A549 (cell line): Measurements from ENCODE around the gene CDH4. TPM values are rescaled to one million over a fixed set of nuclear protein-coding genes. Genes with fewer than 3 reads are reported as not detected.
A peak's percentile ranks its signal among the peaks of the same experiment; 100 is the strongest.
"Not testable (repeated sequence)": the region's sequence is repeated elsewhere in the genome, so short reads cannot be mapped to it uniquely, and the experiment has no call there.

Experiments
- ATAC-seq, 2 experiments: fragments of 200-7000 bp in 1 of 2; fragments of >200 bp in 1 of 2; cut with Nextera tagmentation in 1 of 2; cut with Tn5 transposase in 1 of 2; 3 replicates each; pipeline versions ENCODE4 v1.8.0 to v1.9.1; 2018 to 2020; ENCODE audit warnings: mild to moderate bottlenecking in 1 of 2, moderate library complexity in 1 of 2
- CTCF ChIA-PET: fragments of 300-600 bp; sonication (Branson Sonifier 250); formaldehyde crosslinking; extraction: SDS; loops from one replicate; lab custom pipeline; 2021; ENCODE audit warnings: antibody characterized with exemption, inconsistent platforms; lab: Yijun Ruan, JAX
- POLR2A ChIA-PET: fragments of 350-600 bp; formaldehyde crosslinking; extraction: SDS; loops from one replicate; lab custom pipeline; 2021; ENCODE audit warnings: antibody characterized with exemption, inconsistent platforms; lab: Yijun Ruan, JAX
- DNase-seq, 2 experiments: peaks; one replicate each; pipeline versions ENCODE4 v3.0.0 to v3.0.0-alpha.2; 2011 to 2016; ENCODE audit warnings: low read depth in 1 of 2, low spot score in 1 of 2
- FAIRE-seq: peaks from 2 replicates; lab custom pipeline; 2011; peaks lifted over from hg19 to GRCh38; lab: Jason Lieb, UNC
- H3K27ac ChIP-seq, 2 experiments: fragments of >200 bp; sonication (Bioruptor Twin); formaldehyde crosslinking; 3 replicates each; pipeline ENCODE4 v1.5.1; 2016 to 2017
- H3K4me1 ChIP-seq: fragments of >200 bp; sonication (Bioruptor Twin); formaldehyde crosslinking; 3 replicates; pipeline ENCODE4 v1.6.1; 2016
- H3K4me2 ChIP-seq: fragments of >200 bp; sonication (Bioruptor Twin); formaldehyde crosslinking; 3 replicates; pipeline ENCODE4 v1.6.1; 2016
- H3K4me3 ChIP-seq: fragments of >200 bp; sonication (Bioruptor Twin); formaldehyde crosslinking; 3 replicates; pipeline ENCODE4 v1.5.1; 2016
- H3K9me3 ChIP-seq: fragments of >200 bp; sonication (Bioruptor Twin); formaldehyde crosslinking; 3 replicates; pipeline ENCODE4 v1.6.1; 2016
- CBX2 ChIP-seq: fragments of 200-600 bp; sonication (generic); IDR thresholded peaks from 2 replicates; pipeline ENCODE4 v1.6.1; 2016; ENCODE audit warnings: low read depth, mild to moderate bottlenecking, borderline replicate concordance
- CBX8 ChIP-seq: fragments of 200-600 bp; sonication (generic); IDR thresholded peaks from 2 replicates; pipeline ENCODE4 v1.6.1; 2016
- CEBPB ChIP-seq, 2 experiments: fragments of >200 bp in 1 of 2; sonication (Bioruptor Twin) in 1 of 2; formaldehyde crosslinking in 1 of 2; IDR thresholded peaks; 2 replicates each; pipeline ENCODE4 v1.6.1; 2012 to 2016
- CHD2 ChIP-seq: fragments of 150-350 bp; IDR thresholded peaks from 2 replicates; pipeline ENCODE4 v1.6.1; 2014; ENCODE audit warnings: low read length; ENCODE audit not compliant: partially characterized antibody
- EHMT2 ChIP-seq: fragments of 200-600 bp; sonication (generic); IDR thresholded peaks from 2 replicates; pipeline ENCODE4 v1.6.1; 2016; ENCODE audit warnings: antibody characterized with exemption, low read depth, mild to moderate bottlenecking, moderate library complexity
- HOXA7 ChIP-seq: fragments of 250-450 bp; sonication (Bioruptor Pico); IDR thresholded peaks from 2 replicates; pipeline ENCODE4 v1.5.0; 2020; ENCODE audit warnings: mild to moderate bottlenecking, moderate library complexity
- HOXB5 ChIP-seq: fragments of 250-450 bp; sonication (Bioruptor Pico); IDR thresholded peaks from 2 replicates; pipeline ENCODE4 v1.5.0; 2020; ENCODE audit warnings: mild to moderate bottlenecking, moderate library complexity
- KDM1A ChIP-seq: fragments of 200-600 bp; sonication (generic); IDR thresholded peaks from 2 replicates; pipeline ENCODE4 v1.6.1; 2016; ENCODE audit warnings: low read depth, mild to moderate bottlenecking
- KDM5A ChIP-seq: fragments of 200-600 bp; sonication (generic); IDR thresholded peaks from 2 replicates; pipeline ENCODE4 v1.6.1; 2016; ENCODE audit warnings: antibody characterized with exemption, mild to moderate bottlenecking
- NR3C1 ChIP-seq: fragments of >200 bp; sonication (Bioruptor Twin); formaldehyde crosslinking; IDR thresholded peaks from 3 replicates; pipeline ENCODE4 v1.6.1; 2017
- POLR2A ChIP-seq: IDR thresholded peaks from 2 replicates; pipeline ENCODE4 v1.6.1; 2012; ENCODE audit warnings: mild to moderate bottlenecking, low read length
- POLR2AphosphoS2 ChIP-seq: conservative IDR thresholded peaks from 2 replicates; pipeline ENCODE4 v1.6.1; 2012; ENCODE audit warnings: low read length, improper control_type of control experiment, inconsistent platforms
- RCOR1 ChIP-seq: fragments of 150-350 bp; IDR thresholded peaks from 2 replicates; pipeline ENCODE4 v1.6.1; 2014; ENCODE audit warnings: antibody characterized with exemption, low read length, low read depth
- RNF2 ChIP-seq: fragments of 200-600 bp; sonication (generic); IDR thresholded peaks from 2 replicates; pipeline ENCODE4 v1.6.1; 2016; ENCODE audit warnings: low read depth, mild to moderate bottlenecking, antibody characterized with exemption, moderate library complexity, borderline replicate concordance
- SMC3 ChIP-seq: fragments of >200 bp; sonication (Bioruptor Twin); formaldehyde crosslinking; IDR thresholded peaks from 3 replicates; pipeline ENCODE4 v1.6.1; 2018; ENCODE audit warnings: inconsistent platforms
- SREBF2 ChIP-seq: fragments of 450-650 bp; IDR thresholded peaks from 2 replicates; pipeline ENCODE4 v1.6.1; 2014; ENCODE audit warnings: mild to moderate bottlenecking, moderate library complexity
- TFCP2L1 ChIP-seq: fragments of 250-450 bp; sonication (Bioruptor Pico); IDR thresholded peaks from 2 replicates; pipeline ENCODE4 v1.5.0; 2021; ENCODE audit warnings: mild to moderate bottlenecking
- WGBS: methylation state at CpG from one replicate; pipeline ENCODE4 v1.1.6; 2017; ENCODE audit errors: missing lambda C conversion rate; 5-methylcytosine and 5-hydroxymethylcytosine counted together
- polyA plus RNA-seq, 4 experiments: library from polyadenylated mRNA; depleted of rRNA in 3 of 4; stranded (reverse); fragments of >200 nt; fragmentation: RNase III in 1 of 4; extraction: RNeasy Plus Mini Kit Qiagen cat#74134 plus additional on column Dnase treatment in 1 of 4; gene quantifications; 2 replicates in 3 of 4; 3 replicates in 1 of 4; pipeline ENCODE4 v1.2.3, GENCODE V29; 2011 to 2017
- TF ChIP-seq, protein P1 (sequence below): fragments of >200 bp; sonication (Bioruptor Twin); formaldehyde crosslinking; IDR thresholded peaks from 2 replicates; pipeline ENCODE4 v1.6.1; 2016
- TF ChIP-seq, protein P2 (sequence below): fragments of 200-600 bp; sonication (generic); IDR thresholded peaks from 2 replicates; pipeline ENCODE4 v1.6.1; 2016; ENCODE audit warnings: antibody characterized with exemption, mild to moderate bottlenecking, moderate library complexity
- TF ChIP-seq, protein P3 (sequence below): fragments of 250-450 bp; sonication (Bioruptor Pico); IDR thresholded peaks from 2 replicates; pipeline ENCODE4 v1.5.0; 2020; ENCODE audit warnings: low read depth, mild to moderate bottlenecking, moderate library complexity

CDH4 gene
- polyA plus RNA-seq, 2 of the 4 experiments (the other 2 are of a cell fraction): 3.4 to 10.3 TPM

DNA sequence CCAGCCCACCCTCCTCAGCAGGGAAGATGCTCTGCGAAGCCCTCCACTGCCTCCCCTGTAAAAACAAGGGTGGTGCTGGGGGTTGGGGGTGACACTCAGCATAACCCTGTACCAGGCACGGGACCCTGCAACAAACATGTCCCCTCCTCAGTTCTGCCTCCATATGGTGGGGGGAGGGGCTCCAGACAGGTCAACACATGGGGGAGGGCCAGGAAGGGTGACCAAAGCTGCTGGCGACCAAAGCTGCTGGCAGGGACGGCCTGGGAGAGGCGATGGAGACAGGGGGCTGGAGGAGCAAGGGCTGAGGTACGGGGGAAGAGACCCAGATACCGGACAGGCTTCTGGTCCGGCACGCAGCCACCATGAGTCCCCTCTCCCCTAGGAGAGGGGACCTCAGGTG, 690.5 kb downstream of the CDH4 start:
- H3K4me2 ChIP-seq: no peak overlapping the region
- H3K4me3 ChIP-seq: no peak overlapping the region
- H3K9me3 ChIP-seq: peaks cover 5% of the 10 kb centered on the region; the same call in 1 of the 3 replicates
- TF ChIP-seq, protein P1, sequence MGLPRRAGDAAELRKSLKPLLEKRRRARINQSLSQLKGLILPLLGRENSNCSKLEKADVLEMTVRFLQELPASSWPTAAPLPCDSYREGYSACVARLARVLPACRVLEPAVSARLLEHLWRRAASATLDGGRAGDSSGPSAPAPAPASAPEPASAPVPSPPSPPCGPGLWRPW: no peak
- TF ChIP-seq, all 56 proteins: peak for 0
- no peak for FAIRE-seq
- ChIA-PET CTCF (no interaction called here), POLR2A (no interaction called here)
- no peak for ATAC-seq
- WGBS: 74% methylated on average over 7 of the region's 9 CpGs
- no peak overlapping the region for H3K27ac ChIP-seq
- H3K4me1 ChIP-seq: no peaks in the 10 kb centered on the region
- DNase-seq: no peak

DNA sequence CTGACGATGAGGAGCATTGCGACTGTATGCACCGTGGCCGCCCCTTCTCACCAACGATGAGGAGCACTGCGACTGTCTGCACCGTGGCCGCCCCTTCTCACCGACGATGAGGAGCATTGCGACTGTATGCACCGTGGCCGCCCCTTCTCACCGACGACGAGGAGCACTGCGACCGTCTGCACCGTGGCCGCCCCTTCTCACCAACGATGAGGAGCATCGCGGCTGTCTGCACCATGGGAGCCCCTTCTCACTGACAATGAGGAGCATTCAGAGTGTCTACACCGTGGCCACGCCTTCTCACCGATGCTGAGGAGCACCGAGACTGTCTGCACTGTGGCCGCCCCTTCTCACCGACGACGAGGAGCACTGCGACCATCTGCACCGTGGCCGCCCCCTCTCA, 692.9 kb downstream of the CDH4 start:
- ATAC-seq, POLR2A ChIA-PET, H3K4me1 ChIP-seq, H3K4me2 ChIP-seq, FAIRE-seq, H3K9me3 ChIP-seq, H3K4me3 ChIP-seq, DNase-seq, H3K27ac ChIP-seq, CTCF ChIA-PET: not testable (repeated sequence)
- 93% methylated on average over 18 of the region's 34 CpGs for WGBS

DNA sequence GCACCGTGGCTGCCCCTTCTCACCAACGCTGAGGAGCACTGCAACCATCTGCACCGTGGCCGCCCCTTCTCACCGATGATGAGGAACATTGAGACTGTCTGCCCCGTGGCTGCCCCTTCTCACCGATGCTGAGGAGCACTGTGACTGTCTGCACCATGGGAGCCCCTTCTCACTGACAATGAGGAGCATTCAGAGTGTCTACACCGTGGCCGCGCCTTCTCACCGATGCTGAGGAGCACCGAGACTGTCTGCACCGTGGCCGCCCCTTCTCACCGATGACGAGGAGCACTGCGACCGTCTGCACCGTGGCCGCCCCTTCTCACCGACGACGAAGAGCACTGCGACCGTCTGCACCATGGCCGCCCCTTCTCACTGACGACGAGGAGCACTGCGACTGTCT, 693.4 kb downstream of the CDH4 start:
- H3K4me3 ChIP-seq, H3K4me1 ChIP-seq, DNase-seq, FAIRE-seq, POLR2A ChIA-PET, H3K4me2 ChIP-seq, ATAC-seq, H3K9me3 ChIP-seq, CTCF ChIA-PET, H3K27ac ChIP-seq: not testable (repeated sequence)
- 84% methylated on average over 29 of the region's 29 CpGs for WGBS

DNA sequence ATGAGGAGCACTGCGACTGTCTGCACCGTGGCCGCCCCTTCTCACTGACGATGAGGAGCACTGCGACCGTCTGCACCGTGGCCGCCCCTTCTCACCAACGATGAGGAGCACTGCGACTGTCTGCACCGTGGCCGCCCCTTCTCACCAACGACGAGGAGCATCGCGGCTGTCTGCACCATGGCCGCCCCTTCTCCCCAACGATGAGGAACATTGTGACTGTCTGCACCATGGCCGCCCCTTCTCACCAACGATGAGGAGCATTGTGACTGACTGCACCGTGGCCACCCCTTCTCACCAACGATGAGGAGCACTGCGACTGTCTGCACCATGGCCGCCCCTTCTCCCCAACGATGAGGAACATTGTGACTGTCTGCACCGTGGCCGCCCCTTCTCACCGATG, 696.0 kb downstream of the CDH4 start:
- FAIRE-seq, H3K27ac ChIP-seq, ATAC-seq, POLR2A ChIA-PET, H3K4me1 ChIP-seq, H3K4me3 ChIP-seq, H3K9me3 ChIP-seq, CTCF ChIA-PET, DNase-seq, H3K4me2 ChIP-seq: not testable (repeated sequence)
- WGBS: 88% methylated on average over 28 of the region's 28 CpGs

DNA sequence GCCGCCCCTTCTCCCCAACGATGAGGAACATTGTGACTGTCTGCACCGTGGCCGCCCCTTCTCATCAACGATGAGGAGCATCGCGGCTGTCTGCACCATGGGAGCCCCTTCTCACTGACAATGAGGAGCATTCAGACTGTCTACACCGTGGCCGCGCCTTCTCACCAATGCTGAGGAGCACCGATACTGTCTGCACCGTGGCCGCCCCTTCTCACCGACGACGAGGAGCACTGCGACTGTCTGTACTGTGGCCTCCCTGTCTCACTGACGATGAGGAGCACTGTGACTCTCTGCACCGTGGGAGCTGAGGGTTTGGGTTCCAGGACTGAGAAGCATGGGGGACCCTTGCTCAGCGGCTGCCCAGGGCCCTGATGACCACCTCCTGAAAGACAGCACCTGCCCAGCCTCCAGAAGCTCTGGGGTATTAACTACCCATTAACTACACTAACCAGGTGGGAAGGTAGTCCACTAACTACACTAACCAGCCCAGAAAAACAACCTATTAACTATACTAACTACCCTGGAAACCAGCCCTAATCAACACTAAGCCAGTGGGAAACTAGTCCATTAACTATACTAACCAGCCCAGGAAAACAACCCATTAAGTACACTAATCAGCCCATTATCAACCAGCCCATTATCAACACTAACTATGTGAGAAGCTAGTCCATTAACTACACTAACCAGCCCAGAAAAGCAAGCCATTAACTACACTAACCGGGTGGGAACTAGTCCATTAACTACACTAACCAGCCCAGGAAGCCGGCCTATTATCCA, 696.7 kb downstream of the CDH4 start:
- Histone ChIP-seq H3K9me3 (peaks cover 8% of the 10 kb centered on the region; the same call in 1 of the 3 replicates), H3K4me2 (no peak overlapping the region), H3K4me1 (no peaks in the 10 kb centered on the region), H3K27ac (no peak overlapping the region), H3K4me3 (no peak overlapping the region)
- TF ChIP-seq CBX2 (no peak), NR3C1 (no peak), CEBPB (IDR thresholded peaks at IDR 0.05) (no peak)
- no peak for FAIRE-seq
- CTCF ChIA-PET: no interaction called here
- DNase-seq: no peak
- ATAC-seq: no peak
- WGBS: 80% methylated on average over 22 of the region's 22 CpGs
- POLR2A ChIA-PET: no interaction called here

DNA sequence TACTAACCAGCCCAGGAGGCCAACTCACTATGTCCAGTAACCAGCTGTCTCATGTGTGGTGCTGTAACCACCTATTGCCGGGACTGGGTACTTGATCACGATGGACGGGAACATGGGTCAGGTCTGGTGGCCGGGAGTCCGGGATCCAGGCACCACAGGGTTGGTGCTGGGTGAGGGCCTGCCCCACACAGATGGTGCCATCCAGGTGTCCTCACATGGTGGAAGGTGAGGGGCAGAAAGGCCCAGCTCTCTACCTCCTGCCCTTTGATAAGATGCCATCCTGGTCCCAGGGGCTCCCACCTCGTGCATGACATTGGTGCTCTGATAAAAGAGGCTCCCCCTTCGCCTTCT, 697.3 kb downstream of the CDH4 start:
- DNase-seq: no peak
- ChIA-PET CTCF (no interaction called here), POLR2A (no interaction called here)
- Histone ChIP-seq H3K9me3 (peaks cover 8% of the 10 kb centered on the region; the same call in 1 of the 3 replicates), H3K4me2 (no peak overlapping the region), H3K4me3 (no peak overlapping the region), H3K4me1 (no peaks in the 10 kb centered on the region), H3K27ac (no peak overlapping the region)
- 63% methylated on average over 5 of the region's 7 CpGs for WGBS
- peak; percentile 22 to 30; a peak in 3 of 6 replicates for ATAC-seq
- no peak for FAIRE-seq
- TF ChIP-seq RNF2 (no peak), POLR2AphosphoS2 (no peak), SMC3 (no peak), CHD2 (no peak), TFCP2L1 (CRISPR knock-in tag) (no peak), CBX8 (no peak), KDM1A (no peak), HOXB5 (no peak), EHMT2 (no peak), HOXA7 (no peak), POLR2A (no peak), KDM5A (no peak), SREBF2 (no peak), RCOR1 (no peak)
- TF ChIP-seq, protein P2, sequence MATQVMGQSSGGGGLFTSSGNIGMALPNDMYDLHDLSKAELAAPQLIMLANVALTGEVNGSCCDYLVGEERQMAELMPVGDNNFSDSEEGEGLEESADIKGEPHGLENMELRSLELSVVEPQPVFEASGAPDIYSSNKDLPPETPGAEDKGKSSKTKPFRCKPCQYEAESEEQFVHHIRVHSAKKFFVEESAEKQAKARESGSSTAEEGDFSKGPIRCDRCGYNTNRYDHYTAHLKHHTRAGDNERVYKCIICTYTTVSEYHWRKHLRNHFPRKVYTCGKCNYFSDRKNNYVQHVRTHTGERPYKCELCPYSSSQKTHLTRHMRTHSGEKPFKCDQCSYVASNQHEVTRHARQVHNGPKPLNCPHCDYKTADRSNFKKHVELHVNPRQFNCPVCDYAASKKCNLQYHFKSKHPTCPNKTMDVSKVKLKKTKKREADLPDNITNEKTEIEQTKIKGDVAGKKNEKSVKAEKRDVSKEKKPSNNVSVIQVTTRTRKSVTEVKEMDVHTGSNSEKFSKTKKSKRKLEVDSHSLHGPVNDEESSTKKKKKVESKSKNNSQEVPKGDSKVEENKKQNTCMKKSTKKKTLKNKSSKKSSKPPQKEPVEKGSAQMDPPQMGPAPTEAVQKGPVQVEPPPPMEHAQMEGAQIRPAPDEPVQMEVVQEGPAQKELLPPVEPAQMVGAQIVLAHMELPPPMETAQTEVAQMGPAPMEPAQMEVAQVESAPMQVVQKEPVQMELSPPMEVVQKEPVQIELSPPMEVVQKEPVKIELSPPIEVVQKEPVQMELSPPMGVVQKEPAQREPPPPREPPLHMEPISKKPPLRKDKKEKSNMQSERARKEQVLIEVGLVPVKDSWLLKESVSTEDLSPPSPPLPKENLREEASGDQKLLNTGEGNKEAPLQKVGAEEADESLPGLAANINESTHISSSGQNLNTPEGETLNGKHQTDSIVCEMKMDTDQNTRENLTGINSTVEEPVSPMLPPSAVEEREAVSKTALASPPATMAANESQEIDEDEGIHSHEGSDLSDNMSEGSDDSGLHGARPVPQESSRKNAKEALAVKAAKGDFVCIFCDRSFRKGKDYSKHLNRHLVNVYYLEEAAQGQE: no peak
- TF ChIP-seq, protein P3, sequence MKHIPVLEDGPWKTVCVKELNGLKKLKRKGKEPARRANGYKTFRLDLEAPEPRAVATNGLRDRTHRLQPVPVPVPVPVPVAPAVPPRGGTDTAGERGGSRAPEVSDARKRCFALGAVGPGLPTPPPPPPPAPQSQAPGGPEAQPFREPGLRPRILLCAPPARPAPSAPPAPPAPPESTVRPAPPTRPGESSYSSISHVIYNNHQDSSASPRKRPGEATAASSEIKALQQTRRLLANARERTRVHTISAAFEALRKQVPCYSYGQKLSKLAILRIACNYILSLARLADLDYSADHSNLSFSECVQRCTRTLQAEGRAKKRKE (CRISPR knock-in tag): no peak
